Neural cell (in vitro differentiated cells): ENCODE data around the gene NCAM1. TPM values are rescaled to one million over a fixed set of nuclear protein-coding genes. Genes with fewer than 3 reads are reported as not detected.

Source experiments
- H2AFZ ChIP-seq: fragments of 200-600, 300-800 bp; sonication (generic), shearing (Covaris generic); 2 replicates; pipeline ENCODE4 v1.6.0; 2014; ENCODE audit warnings: low read depth, mild to moderate bottlenecking, antibody characterized with exemption, low read length, moderate library complexity
- H3F3A ChIP-seq: fragments of 200-600 bp; shearing (Covaris generic); 2 replicates; pipeline ENCODE4 v1.6.1; 2016; ENCODE audit warnings: mild to moderate bottlenecking, moderate library complexity, mixed read lengths, antibody characterized with exemption, low read length; ENCODE audit not compliant: insufficient read depth, poor library complexity, severe bottlenecking
- H3K27ac ChIP-seq: fragments of 200-600, 300-800 bp; sonication (generic), shearing (Covaris generic); 2 replicates; pipeline ENCODE4 v1.5.1; 2014; ENCODE audit warnings: mild to moderate bottlenecking, low read length, moderate library complexity
- H3K27me3 ChIP-seq: fragments of 300-800, 200-600 bp; sonication (generic), shearing (Covaris generic); 2 replicates; pipeline ENCODE4 v1.6.0; 2014; ENCODE audit warnings: mild to moderate bottlenecking, low read depth, low read length, moderate library complexity; ENCODE audit not compliant: insufficient read depth
- H3K36me3 ChIP-seq: fragments of 300-800, 200-600 bp; sonication (generic), shearing (Covaris generic); 2 replicates; pipeline ENCODE4 v1.5.1; 2014; ENCODE audit warnings: mild to moderate bottlenecking, antibody characterized with exemption, low read length, moderate library complexity; ENCODE audit not compliant: insufficient read depth
- H3K4me2 ChIP-seq: fragments of 300-800, 200-600 bp; sonication (generic), shearing (Covaris generic); 2 replicates; pipeline ENCODE4 v1.6.0; 2014; ENCODE audit warnings: mild to moderate bottlenecking, low read length
- H3K4me3 ChIP-seq: fragments of 300-800, 200-600 bp; sonication (generic), shearing (Covaris generic); 2 replicates; pipeline ENCODE4 v1.5.1; 2014; ENCODE audit warnings: mild to moderate bottlenecking, low read length, moderate library complexity
- H3K79me2 ChIP-seq: fragments of 200-600 bp; shearing (Covaris generic); replicated peaks from 2 replicates; pipeline ENCODE4 v1.6.0; 2014; ENCODE audit warnings: mild to moderate bottlenecking, low read length, moderate library complexity; ENCODE audit not compliant: insufficient read depth
- H3K9ac ChIP-seq: fragments of 300-800, 200-600 bp; sonication (generic), shearing (Covaris generic); 2 replicates; pipeline ENCODE4 v1.6.1; 2016; ENCODE audit warnings: mild to moderate bottlenecking, low read length, mixed read lengths
- H3K9me2 ChIP-seq: fragments of 200-600 bp; shearing (Covaris generic); 2 replicates; pipeline ENCODE4 v1.6.1; 2016; ENCODE audit warnings: mild to moderate bottlenecking, low read length, mixed read lengths; ENCODE audit not compliant: insufficient read depth
- H3K9me3 ChIP-seq: fragments of 200-600, 300-800 bp; sonication (generic), shearing (Covaris generic); 2 replicates; pipeline ENCODE4 v1.6.1; 2016; ENCODE audit warnings: mild to moderate bottlenecking, mixed run types, low read length, moderate library complexity, mixed read lengths
- H4K20me1 ChIP-seq: fragments of 200-600 bp; shearing (Covaris generic); 2 replicates; pipeline ENCODE4 v1.6.1; 2016; ENCODE audit warnings: mild to moderate bottlenecking, mixed run types; ENCODE audit not compliant: insufficient read depth
- CTCF ChIP-seq: fragments of 450-650 bp; IDR thresholded peaks from 2 replicates; pipeline ENCODE4 v1.5.1; 2014; ENCODE audit warnings: antibody characterized with exemption, mild to moderate bottlenecking, moderate library complexity; ENCODE audit not compliant: poor library complexity, severe bottlenecking
- EP300 ChIP-seq: fragments of 450-650 bp; conservative IDR thresholded peaks from 2 replicates; pipeline ENCODE4 v1.6.1; 2014; ENCODE audit warnings: antibody characterized with exemption, mild to moderate bottlenecking, moderate library complexity; ENCODE audit not compliant: poor library complexity, severe bottlenecking
- POLR2AphosphoS5 ChIP-seq: IDR thresholded peaks from 2 replicates; pipeline ENCODE4 v1.6.1; 2012
- REST ChIP-seq: IDR thresholded peaks from 2 replicates; pipeline ENCODE4 v1.6.1; 2012; ENCODE audit warnings: borderline replicate concordance
- SMC3 ChIP-seq: fragments of 450-650 bp; conservative IDR thresholded peaks from 2 replicates; pipeline ENCODE4 v1.6.1; 2014; ENCODE audit warnings: antibody characterized with exemption, mild to moderate bottlenecking, moderate library complexity; ENCODE audit not compliant: poor library complexity
- TAF1 ChIP-seq: IDR thresholded peaks from 2 replicates; pipeline ENCODE4 v1.6.1; 2012; ENCODE audit warnings: low read depth
- polyA plus RNA-seq: library from polyadenylated mRNA; depleted of rRNA; stranded (reverse); fragments of >200 nt; gene quantifications from 2 replicates; pipeline ENCODE4 v1.2.3, GENCODE V29; 2014
- small RNA-seq, 3 experiments: library from RNA; depleted of rRNA; stranded (forward); fragments of <200 nt; gene quantifications; one replicate each; pipeline ENCODE3, GENCODE V24; 2012

NCAM1 gene
- polyA plus RNA-seq, 1 donor from 2014 or later = 120 TPM

- Histone ChIP-seq H3K9ac (no peak overlapping the region), H3K36me3 (no peaks in the 10 kb centered on the region), H2AFZ (no peak overlapping the region), H3K4me2 (no peak overlapping the region), H3K79me2 (no peaks in the 10 kb centered on the region), H3K9me3 (no peaks in the 10 kb centered on the region), H3K27ac (no peak overlapping the region), H3K27me3 (no peaks in the 10 kb centered on the region), H3F3A (no peaks in the 10 kb centered on the region), H3K9me2 (no peaks in the 10 kb centered on the region), H4K20me1 (no peaks in the 10 kb centered on the region), H3K4me3 (no peak overlapping the region)
- TF ChIP-seq TAF1 (no peak), EP300 (no peak), POLR2AphosphoS5 (no peak), REST (no peak), SMC3 (no peak), CTCF (no peak)
Observed at GRCh38 chr11:113322158-113322557, 360.9 kb downstream of the NCAM1 start.

- peak; percentile 75 for TF ChIP-seq EP300
- no peak for TF ChIP-seq REST
- TF ChIP-seq SMC3 = no peak
- peak; percentile 62 for TF ChIP-seq POLR2AphosphoS5
- Histone ChIP-seq H3K9me2 (no peaks in the 10 kb centered on the region), H3K27me3 (no peaks in the 10 kb centered on the region), H3K79me2 (no peaks in the 10 kb centered on the region), H3K27ac (peak overlapping the region; percentile 43), H4K20me1 (no peaks in the 10 kb centered on the region), H3K4me3 (no peak overlapping the region), H3F3A (no peaks in the 10 kb centered on the region), H3K36me3 (no peaks in the 10 kb centered on the region), H3K9me3 (no peaks in the 10 kb centered on the region), H3K9ac (no peak overlapping the region), H2AFZ (no peak overlapping the region), H3K4me2 (no peak overlapping the region)
Observed at GRCh38 chr11:113324250-113324649, 363.0 kb downstream of the NCAM1 start.

Small RNAs within 50 kb of the gene (small RNA-seq; reads per million reads assigned to genes)
- 0 reads per million in 3 experiments for gene RNU7-187P
